HG02885 (cell line): ENCODE results near the gene ZNF705A.
"Not testable (repeated sequence)": the region's sequence is repeated elsewhere in the genome, so short reads cannot be mapped to it uniquely, and the experiment has no call there.

Source experiments
- ATAC-seq: cut with Tn5 transposase; IDR thresholded peaks from one replicate; pipeline ENCODE4 v1.9.1; 2021; ENCODE audit warnings: mild to moderate bottlenecking; ENCODE audit not compliant: unreplicated experiment, poor library complexity

The ZNF705A gene

DNA sequence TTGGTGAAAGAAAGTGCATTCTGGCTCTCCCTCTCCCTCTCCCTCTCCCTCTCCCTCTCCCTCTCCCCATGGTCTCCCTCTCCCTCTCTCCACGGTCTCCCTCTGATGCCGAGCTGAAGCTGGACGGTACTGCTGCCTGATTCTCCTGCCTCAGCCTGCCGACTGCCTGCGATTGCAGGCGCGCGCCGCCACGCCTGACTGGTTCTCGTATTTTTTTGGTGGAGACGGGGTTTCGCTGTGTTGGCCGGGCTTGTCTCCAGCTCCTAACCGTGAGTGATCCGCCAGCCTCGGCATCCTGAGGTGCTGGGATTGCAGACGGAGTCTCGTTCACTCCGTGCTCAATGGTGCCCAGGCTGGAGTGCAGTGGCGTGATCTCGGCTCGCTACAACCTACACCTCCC, 26.5 kb downstream of the ZNF705A start:
- not testable (repeated sequence) for ATAC-seq

DNA sequence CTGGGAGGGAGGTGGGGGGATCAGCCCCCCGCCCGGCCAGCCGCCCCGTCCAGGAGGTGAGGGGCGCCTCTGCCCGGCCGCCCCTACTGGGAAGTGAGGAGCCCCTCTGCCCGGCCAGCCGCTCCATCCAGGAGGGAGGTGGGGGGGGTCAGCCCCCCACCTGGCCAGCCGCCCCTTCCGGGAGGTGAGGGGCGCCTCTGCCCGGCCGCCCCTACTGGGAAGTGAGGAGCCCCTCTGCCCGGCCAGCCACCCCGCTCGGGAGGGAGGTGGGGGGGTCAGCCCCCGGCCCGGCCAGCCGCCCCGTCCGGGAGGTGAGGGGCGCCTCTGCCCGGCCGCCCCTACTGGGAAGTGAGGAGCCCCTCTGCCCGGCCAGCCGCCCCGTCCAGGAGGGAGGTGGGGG, 27.4 kb downstream of the ZNF705A start:
- not testable (repeated sequence) for ATAC-seq

DNA sequence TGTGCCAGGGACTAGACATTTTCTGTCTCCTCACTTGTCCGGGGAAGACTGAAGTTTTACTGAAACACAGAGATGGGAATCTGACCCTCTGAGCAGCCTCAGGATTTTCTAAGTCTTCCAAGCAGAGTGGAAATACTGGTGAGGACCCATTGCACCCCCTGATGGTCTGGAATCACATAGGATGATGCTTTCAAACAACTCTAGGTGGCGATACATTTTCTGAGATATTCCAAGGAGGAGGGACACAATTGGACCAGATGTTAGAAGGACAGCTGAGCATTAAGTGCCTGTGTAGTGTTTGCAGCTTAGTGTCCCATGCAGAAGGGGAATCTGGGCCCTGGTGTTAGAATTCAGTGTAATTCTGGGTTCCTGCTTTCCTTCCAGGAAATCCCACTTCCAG, 31.3 kb downstream of the ZNF705A start:
- not testable (repeated sequence) for ATAC-seq

GRCh38 chr12:8197685-8198308, 41.0 kb downstream of the ZNF705A start:
- ATAC-seq, result not testable (repeated sequence)

- ATAC-seq, result not testable (repeated sequence)
Measured at GRCh38 chr12:8218711-8219382, 62.0 kb downstream of the ZNF705A start.

GRCh38 chr12:8221375-8221774, 64.6 kb downstream of the ZNF705A start:
- not testable (repeated sequence) for ATAC-seq

DNA sequence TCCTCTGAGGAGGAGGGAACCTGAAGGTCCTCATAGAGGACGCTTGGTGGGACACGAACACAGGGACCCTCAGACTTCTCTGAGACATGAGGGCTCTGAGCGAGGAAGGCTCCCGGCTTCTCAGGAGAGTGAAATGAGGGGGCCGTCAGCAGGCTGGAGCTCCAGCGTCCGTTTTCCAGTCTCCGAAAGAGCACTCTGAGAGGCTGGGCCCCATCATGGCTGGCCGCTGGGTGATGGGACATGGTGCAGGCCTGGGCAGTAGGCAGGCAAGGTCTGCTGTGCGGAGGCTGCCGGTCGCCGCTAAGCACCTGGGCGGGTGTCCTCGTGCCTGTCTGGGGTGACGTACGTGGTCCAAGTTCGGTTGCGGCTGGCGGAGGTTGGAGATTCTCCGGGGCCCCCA, 65.0 kb downstream of the ZNF705A start:
- ATAC-seq, result not testable (repeated sequence)

GRCh38 chr12:8222303-8222702, 65.5 kb downstream of the ZNF705A start:
- not testable (repeated sequence) for ATAC-seq

DNA sequence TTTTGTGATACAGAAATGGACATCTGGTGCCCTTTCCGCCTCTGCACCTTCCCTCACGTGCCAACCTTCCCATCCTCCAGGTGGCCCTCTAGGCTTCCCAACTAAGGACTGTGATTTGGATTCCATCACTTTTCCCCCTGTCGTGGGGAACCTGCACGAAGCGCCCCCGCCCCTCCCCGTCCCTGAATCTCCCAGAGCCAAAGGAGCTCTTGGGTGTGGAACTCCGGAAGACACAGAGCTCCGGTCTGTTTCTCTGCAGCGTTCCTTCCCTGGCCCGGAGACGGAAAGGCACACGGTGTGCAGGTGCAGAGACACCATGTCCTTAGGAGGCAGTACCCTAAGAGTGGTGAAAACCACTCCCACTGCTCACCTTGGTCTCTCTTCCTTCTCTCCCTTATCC, 66.8 kb downstream of the ZNF705A start:
- ATAC-seq, result not testable (repeated sequence)

GRCh38 chr12:8224782-8225181, 68.0 kb downstream of the ZNF705A start:
- not testable (repeated sequence) for ATAC-seq

GRCh38 chr12:8226355-8226754, 69.5 kb downstream of the ZNF705A start:
- ATAC-seq, result no peak

DNA sequence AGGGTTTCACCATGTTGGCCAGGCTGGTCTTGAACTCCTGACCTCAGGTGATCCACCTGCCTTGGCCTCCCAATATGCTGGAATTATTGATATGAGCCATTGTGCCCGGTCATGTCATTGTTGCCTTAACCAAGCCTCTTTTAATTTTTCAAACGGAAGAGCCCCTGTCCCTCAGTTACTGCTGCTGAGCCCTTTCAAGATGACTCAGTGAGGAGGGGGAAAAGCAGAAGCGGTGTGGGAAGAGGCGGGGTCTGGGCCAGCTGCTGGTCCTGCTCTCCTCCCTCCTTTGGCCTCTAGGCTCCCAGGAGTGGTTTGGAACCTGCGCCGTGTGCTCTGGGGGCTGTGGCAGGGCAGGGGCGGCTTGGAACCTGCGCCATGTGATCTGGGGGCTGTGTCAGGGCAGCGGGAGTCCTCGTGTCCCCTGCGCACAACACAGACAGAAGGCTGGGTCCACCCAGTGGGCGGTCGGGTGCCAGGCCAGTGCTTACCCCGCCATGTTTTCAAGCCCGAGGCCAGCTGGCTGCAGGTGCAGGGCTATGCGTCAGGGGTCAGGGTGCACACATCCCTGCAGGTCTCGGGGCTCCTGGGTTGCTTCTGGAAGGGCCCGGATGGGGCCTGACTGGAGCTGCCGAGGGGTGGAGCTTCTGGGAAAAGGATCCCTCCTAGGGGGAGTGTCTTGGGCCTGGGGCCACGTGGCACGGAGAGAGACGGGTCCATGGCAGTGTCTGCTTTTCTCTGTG, 70.3 kb downstream of the ZNF705A start, which contains the start of gene FAM90A1:
Gene FAM90A1 (minus strand): TSS at position 627 of the 740 bp plus-strand sequence. CDS start 2,786 bp downstream, outside the sequence.
- ATAC-seq, result not testable (repeated sequence)

DNA sequence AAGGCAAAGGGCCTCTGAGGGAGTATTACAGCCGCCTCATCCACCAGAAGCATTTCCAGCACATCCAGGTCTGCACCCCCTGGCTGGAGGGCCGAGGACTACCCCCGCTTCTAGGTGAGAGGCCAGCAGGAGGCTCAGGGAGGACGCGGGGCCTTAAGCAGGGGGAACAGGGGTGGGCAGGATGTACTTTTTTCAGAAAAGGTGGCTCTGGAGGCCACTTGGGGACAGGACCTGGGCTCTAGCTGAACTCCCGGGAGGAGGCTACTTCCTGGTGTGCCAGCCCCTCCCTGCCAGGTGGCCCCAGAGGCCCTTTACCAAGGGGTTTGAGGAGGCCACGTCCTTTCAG, 70.9 kb downstream of the ZNF705A start:
- not testable (repeated sequence) for ATAC-seq

DNA sequence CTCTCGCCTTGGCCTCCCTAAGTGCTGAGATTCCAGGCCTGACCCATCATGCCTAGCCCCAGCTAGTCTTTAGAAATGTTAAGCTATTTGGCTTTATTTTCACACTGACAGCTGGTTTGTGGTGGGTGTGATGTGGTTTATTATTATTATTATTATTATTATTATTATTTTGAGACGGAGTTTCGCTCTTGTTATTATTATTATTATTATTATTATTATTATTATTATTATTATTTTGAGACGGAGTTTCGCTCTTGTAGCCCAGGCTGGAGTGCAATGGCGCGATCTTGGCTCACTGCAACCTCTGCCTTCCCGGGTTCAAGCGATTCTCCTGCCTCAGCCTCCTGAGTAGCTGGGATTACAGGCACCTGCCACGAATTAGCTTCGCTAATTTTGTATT, 71.8 kb downstream of the ZNF705A start:
- not testable (repeated sequence) for ATAC-seq

GRCh38 chr12:8229486-8229885, 72.7 kb downstream of the ZNF705A start:
- not testable (repeated sequence) for ATAC-seq
